ENCODE data around the gene MANBA. TPM values are rescaled to one million over a fixed set of nuclear protein-coding genes. Genes with fewer than 3 reads are reported as not detected.

MANBA gene
- total RNA-seq, 1 experiment from 2014 or later: 14.5 TPM

DNA sequence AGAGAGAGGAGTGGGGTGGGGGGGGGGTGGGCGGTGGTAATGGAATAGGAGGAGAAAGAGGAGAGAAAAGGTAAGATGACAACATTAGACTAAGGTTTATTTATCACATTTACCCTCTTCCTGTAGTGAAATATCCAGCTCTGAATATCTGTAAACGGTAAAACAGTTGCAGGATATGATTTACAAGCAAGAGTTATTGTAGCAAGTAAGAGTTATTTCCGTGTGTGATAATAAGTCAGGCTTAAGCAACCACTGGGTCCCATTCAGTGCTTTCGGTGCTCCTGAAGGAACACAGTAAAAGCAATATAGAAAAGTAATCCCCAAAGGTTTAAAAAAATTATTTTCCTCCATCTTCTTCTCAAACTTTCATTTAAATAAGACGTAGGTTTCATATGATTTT is 103.6 kb downstream of the MANBA start:
- Histone ChIP-seq H3K27ac (ENCODE audit: low read length) (no peak overlapping the region), H3K27me3 (ENCODE audit: control insufficient read depth, insufficient read depth, low read length) (no peaks in the 10 kb centered on the region), H3K36me3 (ENCODE audit: control insufficient read depth, insufficient read depth, low read length) (no peaks in the 10 kb centered on the region; the same call in 1 of the 2 replicates), H3K9me3 (ENCODE audit: control insufficient read depth, insufficient read depth, low read depth, low read length) (no peaks in the 10 kb centered on the region), H3K4me3 (ENCODE audit: low read depth in 2 of 2, low read length in 2 of 2) (no peak overlapping the region), H3K4me1 (ENCODE audit: control insufficient read depth, insufficient read depth, low read length) (no peaks in the 10 kb centered on the region)
- ChIA-PET CTCF (no interaction called here), POLR2A (no interaction called here)
- ATAC-seq (no peak), DNase-seq (ENCODE audit: low read depth, low spot score) (no peak)
- in situ Hi-C loops (cut with HindIII; ENCODE audit: low pct_unique_long_range_greater_than_20kb, low sequenced_read_pairs): no loop called here
- intact Hi-C loops (cut with micrococcal nuclease; ENCODE audit: unreplicated experiment): no loop called here
- TF ChIP-seq TCF7L2 (IDR thresholded peaks at IDR 0.05; ENCODE audit: low read depth, low read length) (no peak), SIN3A (IDR thresholded peaks at IDR 0.05; ENCODE audit: borderline replicate concordance, insufficient read depth, low read depth, low read length) (no peak), POLR2AphosphoS5 (IDR thresholded peaks at IDR 0.05; ENCODE audit: low read depth, low read length) (no peak)
- TF ChIP-seq, protein P1, sequence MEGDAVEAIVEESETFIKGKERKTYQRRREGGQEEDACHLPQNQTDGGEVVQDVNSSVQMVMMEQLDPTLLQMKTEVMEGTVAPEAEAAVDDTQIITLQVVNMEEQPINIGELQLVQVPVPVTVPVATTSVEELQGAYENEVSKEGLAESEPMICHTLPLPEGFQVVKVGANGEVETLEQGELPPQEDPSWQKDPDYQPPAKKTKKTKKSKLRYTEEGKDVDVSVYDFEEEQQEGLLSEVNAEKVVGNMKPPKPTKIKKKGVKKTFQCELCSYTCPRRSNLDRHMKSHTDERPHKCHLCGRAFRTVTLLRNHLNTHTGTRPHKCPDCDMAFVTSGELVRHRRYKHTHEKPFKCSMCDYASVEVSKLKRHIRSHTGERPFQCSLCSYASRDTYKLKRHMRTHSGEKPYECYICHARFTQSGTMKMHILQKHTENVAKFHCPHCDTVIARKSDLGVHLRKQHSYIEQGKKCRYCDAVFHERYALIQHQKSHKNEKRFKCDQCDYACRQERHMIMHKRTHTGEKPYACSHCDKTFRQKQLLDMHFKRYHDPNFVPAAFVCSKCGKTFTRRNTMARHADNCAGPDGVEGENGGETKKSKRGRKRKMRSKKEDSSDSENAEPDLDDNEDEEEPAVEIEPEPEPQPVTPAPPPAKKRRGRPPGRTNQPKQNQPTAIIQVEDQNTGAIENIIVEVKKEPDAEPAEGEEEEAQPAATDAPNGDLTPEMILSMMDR (IDR thresholded peaks at IDR 0.05): no peak
- TF ChIP-seq, protein P2, sequence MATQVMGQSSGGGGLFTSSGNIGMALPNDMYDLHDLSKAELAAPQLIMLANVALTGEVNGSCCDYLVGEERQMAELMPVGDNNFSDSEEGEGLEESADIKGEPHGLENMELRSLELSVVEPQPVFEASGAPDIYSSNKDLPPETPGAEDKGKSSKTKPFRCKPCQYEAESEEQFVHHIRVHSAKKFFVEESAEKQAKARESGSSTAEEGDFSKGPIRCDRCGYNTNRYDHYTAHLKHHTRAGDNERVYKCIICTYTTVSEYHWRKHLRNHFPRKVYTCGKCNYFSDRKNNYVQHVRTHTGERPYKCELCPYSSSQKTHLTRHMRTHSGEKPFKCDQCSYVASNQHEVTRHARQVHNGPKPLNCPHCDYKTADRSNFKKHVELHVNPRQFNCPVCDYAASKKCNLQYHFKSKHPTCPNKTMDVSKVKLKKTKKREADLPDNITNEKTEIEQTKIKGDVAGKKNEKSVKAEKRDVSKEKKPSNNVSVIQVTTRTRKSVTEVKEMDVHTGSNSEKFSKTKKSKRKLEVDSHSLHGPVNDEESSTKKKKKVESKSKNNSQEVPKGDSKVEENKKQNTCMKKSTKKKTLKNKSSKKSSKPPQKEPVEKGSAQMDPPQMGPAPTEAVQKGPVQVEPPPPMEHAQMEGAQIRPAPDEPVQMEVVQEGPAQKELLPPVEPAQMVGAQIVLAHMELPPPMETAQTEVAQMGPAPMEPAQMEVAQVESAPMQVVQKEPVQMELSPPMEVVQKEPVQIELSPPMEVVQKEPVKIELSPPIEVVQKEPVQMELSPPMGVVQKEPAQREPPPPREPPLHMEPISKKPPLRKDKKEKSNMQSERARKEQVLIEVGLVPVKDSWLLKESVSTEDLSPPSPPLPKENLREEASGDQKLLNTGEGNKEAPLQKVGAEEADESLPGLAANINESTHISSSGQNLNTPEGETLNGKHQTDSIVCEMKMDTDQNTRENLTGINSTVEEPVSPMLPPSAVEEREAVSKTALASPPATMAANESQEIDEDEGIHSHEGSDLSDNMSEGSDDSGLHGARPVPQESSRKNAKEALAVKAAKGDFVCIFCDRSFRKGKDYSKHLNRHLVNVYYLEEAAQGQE (IDR thresholded peaks at IDR 0.05; ENCODE audit: insufficient read depth in 1 of 2, low read depth in 2 of 2, low read length in 1 of 2): no peak
- no TSS peak for BruUV-seq (replicated peaks)

DNA sequence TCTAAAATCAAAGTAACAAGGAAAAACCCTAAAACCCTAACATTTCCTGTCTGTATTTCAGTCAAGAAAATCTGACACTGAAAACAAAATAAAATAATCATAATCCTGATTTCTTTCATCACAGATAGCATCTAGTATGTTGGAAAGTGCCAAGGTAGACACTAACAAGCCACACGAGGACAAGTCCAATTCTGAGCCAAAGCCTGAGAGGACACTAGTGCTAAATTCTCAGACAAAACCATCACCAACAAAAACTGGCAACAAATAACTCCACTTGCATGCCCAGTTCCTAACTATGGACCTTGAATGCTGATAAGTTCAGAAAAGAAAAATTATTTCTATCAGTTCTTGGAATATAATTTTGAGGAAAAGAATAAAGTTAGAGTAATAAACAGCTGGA is 113.7 kb downstream of the MANBA start:
- BruUV-seq (replicated peaks): no TSS peak
- Histone ChIP-seq H3K9me3 (ENCODE audit: control insufficient read depth, insufficient read depth, low read depth, low read length) (no peaks in the 10 kb centered on the region), H3K27me3 (ENCODE audit: control insufficient read depth, insufficient read depth, low read length) (no peaks in the 10 kb centered on the region), H3K36me3 (ENCODE audit: control insufficient read depth, insufficient read depth, low read length) (no peaks in the 10 kb centered on the region; the same call in 1 of the 2 replicates), H3K27ac (ENCODE audit: low read length) (no peak overlapping the region), H3K4me1 (ENCODE audit: control insufficient read depth, insufficient read depth, low read length) (no peaks in the 10 kb centered on the region), H3K4me3 (ENCODE audit: low read depth in 2 of 2, low read length in 2 of 2) (no peak overlapping the region)
- DNase-seq (ENCODE audit: low read depth, low spot score): no peak
- intact Hi-C loops (cut with micrococcal nuclease; ENCODE audit: unreplicated experiment): no loop called here
- in situ Hi-C loops (cut with HindIII; ENCODE audit: low pct_unique_long_range_greater_than_20kb, low sequenced_read_pairs): no loop called here
- POLR2A ChIA-PET: no interaction called here
- TF ChIP-seq, protein P2 (IDR thresholded peaks at IDR 0.05; ENCODE audit: insufficient read depth in 1 of 2, low read depth in 2 of 2, low read length in 1 of 2): no peak
- no peak for TF ChIP-seq SIN3A (IDR thresholded peaks at IDR 0.05; ENCODE audit: borderline replicate concordance, insufficient read depth, low read depth, low read length)
- TF ChIP-seq, protein P1 (IDR thresholded peaks at IDR 0.05): no peak
- no peak for TF ChIP-seq POLR2AphosphoS5 (IDR thresholded peaks at IDR 0.05; ENCODE audit: low read depth, low read length)
- TF ChIP-seq TCF7L2 (IDR thresholded peaks at IDR 0.05; ENCODE audit: low read depth, low read length): no peak
- CTCF ChIA-PET: no interaction called here
- no peak for ATAC-seq
